Measurements from ENCODE around the gene DUSP11.

GRCh38 chr2:73718421-73718820 lies 61.5 kb downstream of the DUSP11 start:
- TF ChIP-seq CTCF (tag by site-specific recombination; IDR thresholded peaks at IDR 0.05) (no peak), ZSCAN4 (tag by site-specific recombination; IDR thresholded peaks at IDR 0.05) (no peak), FEZF1 (tag by site-specific recombination; IDR thresholded peaks at IDR 0.05) (no peak), ZNF24 (tag by site-specific recombination; IDR thresholded peaks at IDR 0.05) (no peak)

All from HEK293 (cell line).